Spleen (tissue), 11 donors: ENCODE measurements around the gene OR5M8. TPM values are rescaled to one million over a fixed set of nuclear protein-coding genes. Genes with fewer than 3 reads are reported as not detected.

ENCODE experiments used
- DNase-seq: peaks from one replicate; pipeline ENCODE4 v3.0.0-alpha.2; 2020
- H3K27ac ChIP-seq, 8 donors: fragments of 200-600 bp; sonication (generic) in 7 of 8; 1 replicate in 4 of 8; 2 replicates in 4 of 8; pipeline versions ENCODE4 v1.5.0 to v1.8.0; 2016 to 2021; ENCODE audit warnings: inconsistent platforms in 4 of 8, mild to moderate bottlenecking in 4 of 8, moderate library complexity in 1 of 8
- H3K27me3 ChIP-seq, 7 donors: fragments of 200-600 bp; sonication (generic) in 6 of 7; replicated peaks in 1 of 7; 1 replicate in 4 of 7; 2 replicates in 3 of 7; pipeline versions ENCODE4 v1.5.0 to v1.8.0; 2016 to 2021; ENCODE audit warnings: inconsistent platforms in 3 of 7, mild to moderate bottlenecking in 1 of 7
- H3K36me3 ChIP-seq, 6 donors: fragments of 200-600 bp; sonication (generic) in 5 of 6; 1 replicate in 4 of 6; 2 replicates in 2 of 6; pipeline versions ENCODE4 v1.5.0 to v1.8.0; 2016 to 2021; ENCODE audit warnings: inconsistent platforms in 2 of 6
- H3K4me1 ChIP-seq, 6 donors: fragments of 200-600 bp; sonication (generic) in 5 of 6; 1 replicate in 3 of 6; 2 replicates in 3 of 6; pipeline versions ENCODE4 v1.5.0 to v1.8.0; 2016 to 2021; ENCODE audit warnings: inconsistent platforms in 3 of 6
- H3K4me3 ChIP-seq, 8 donors: fragments of 200-600 bp; sonication (generic) in 7 of 8; 1 replicate in 4 of 8; 2 replicates in 4 of 8; pipeline versions ENCODE4 v1.5.0 to v1.8.0; 2016 to 2021; ENCODE audit warnings: inconsistent platforms in 4 of 8, mild to moderate bottlenecking in 4 of 8, moderate library complexity in 2 of 8
- H3K9me3 ChIP-seq, 8 donors: fragments of 200-600 bp; sonication (generic) in 7 of 8; 1 replicate in 4 of 8; 2 replicates in 4 of 8; pipeline versions ENCODE4 v1.5.0 to v1.8.0; 2016 to 2021; ENCODE audit warnings: inconsistent platforms in 4 of 8
- CTCF ChIP-seq, 11 experiments: fragments of 200-600 bp in 7 of 11; fragments of 450-650 bp in 4 of 11; sonication (generic) in 4 of 11; IDR thresholded peaks in 8 of 11; conservative IDR thresholded peaks in 3 of 11; 1 replicate in 7 of 11; 2 replicates in 4 of 11; pipeline versions ENCODE4 v1.4.0 to v1.8.0; 2016 to 2021; ENCODE audit warnings: antibody characterized with exemption in 11 of 11, inconsistent platforms in 4 of 11, mild to moderate bottlenecking in 1 of 11
- POLR2A ChIP-seq, 3 donors: fragments of 450-650 bp; IDR thresholded peaks; one replicate each; pipeline ENCODE4 v1.5.1; 2017; ENCODE audit warnings: antibody characterized with exemption in 3 of 3, mild to moderate bottlenecking in 1 of 3
- POLR2AphosphoS5 ChIP-seq, 3 donors: sonication (generic); formaldehyde crosslinking; IDR thresholded peaks; one replicate each; pipeline ENCODE4 v1.5.1; 2017; ENCODE audit warnings: antibody characterized with exemption in 3 of 3
- WGBS, 5 donors: extraction: QIAGEN DNeasy Blood & Tissue Kit in 3 of 5; methylation state at CpG; one replicate each; pipeline versions ENCODE4 v1.1.5 to v1.1.7; 2013 to 2018; 5-methylcytosine and 5-hydroxymethylcytosine counted together
- intact Hi-C: fragments of 100-400 bp; cut with DNase I; formaldehyde crosslinking; loops from one replicate; pipeline ENCODE4 v1.15.0; 2023; ENCODE audit warnings: low total_unique reads
- polyA plus RNA-seq, 3 donors: library from polyadenylated mRNA; stranded (reverse); fragments of 200-250 nt; gene quantifications; one replicate each; pipeline ENCODE4 v1.2.1, GENCODE V29; 2013
- total RNA-seq, 7 donors: library from RNA; depleted of rRNA in 3 of 7; stranded (reverse); fragments of >200 nt in 3 of 7; fragmentation: NEBNext Ultra II Directional in 4 of 7; extraction: Animal tissue kit (Norgen Biotek cat#: 25700) in 4 of 7; gene quantifications; one replicate each; pipeline versions ENCODE4 v1.1.0 to v1.2.1, GENCODE V29; 2016 to 2021
- donor health status: healthy with polysubstance abuse.
- donor health status: DM: no; HTN: no; CAD: no; lungs with moderate emphysema.
- donor health status: DM: no; HTN: no; CAD: no.
- donor health status: Bipolar disorder and iron deficiency.
- donor health status: healthy.
- donor health status: DM: no; HTN: no; CAD: no.
- donor health status: DM: yes; HTN: yes; CAD: no.

Gene OR5M8
- total and polyA plus RNA-seq, 10 donors: not detected

GRCh38 chr11:56513280-56513679, 22.1 kb upstream of the OR5M8 start:
- no peaks in the 10 kb centered on the region for H3K4me1 ChIP-seq
- DNase-seq: no peak
- peaks cover 0 to 12% (median 0%) of the 10 kb centered on the region in 8 donors for H3K9me3 ChIP-seq
- TF ChIP-seq POLR2AphosphoS5 (IDR thresholded peaks at IDR 0.05): no peak
- no peak for TF ChIP-seq CTCF (IDR thresholded peaks at IDR 0.05 in 8 of 11, conservative IDR thresholded peaks at IDR 0.05 in 3 of 11)
- no peak for TF ChIP-seq POLR2A (IDR thresholded peaks at IDR 0.05)
- WGBS, 5 donors: 70 to 83% (median 71%) methylated on average over 1 of the region's 1 CpG
- H3K27ac ChIP-seq: no peak overlapping the region
- no peak overlapping the region for H3K4me3 ChIP-seq
- no peaks in the 10 kb centered on the region for H3K27me3 ChIP-seq
- H3K36me3 ChIP-seq: no peaks in the 10 kb centered on the region
- intact Hi-C loops: no loop called here

- no peak for TF ChIP-seq POLR2A (IDR thresholded peaks at IDR 0.05)
- TF ChIP-seq POLR2AphosphoS5 (IDR thresholded peaks at IDR 0.05): no peak
- no peak for TF ChIP-seq CTCF (IDR thresholded peaks at IDR 0.05 in 8 of 11, conservative IDR thresholded peaks at IDR 0.05 in 3 of 11)
- Histone ChIP-seq H3K9me3 (peaks cover 0 to 22% (median 0%) of the 10 kb centered on the region in 8 donors), H3K4me3 (no peak overlapping the region), H3K27me3 (no peaks in the 10 kb centered on the region), H3K4me1 (no peaks in the 10 kb centered on the region), H3K36me3 (no peaks in the 10 kb centered on the region), H3K27ac (no peak overlapping the region)
- DNase-seq: no peak
- 91 to 100% (median 95%) methylated on average over 1 of the region's 1 CpG for WGBS, 5 donors
- intact Hi-C loops: no loop called here
These were observed 18.3 kb upstream of the OR5M8 start for GRCh38 chr11:56509439-56509838.

GRCh38 chr11:56497010-56497409, 5.8 kb upstream of the OR5M8 start:
- no peaks in the 10 kb centered on the region for H3K36me3 ChIP-seq
- no peak overlapping the region for H3K27ac ChIP-seq
- 93 to 97% (median 96%) methylated on average over 9 to 28 of the region's 28 CpGs; no CpG with 5 or more reads in 1 of the 5 donors for WGBS, 5 donors
- DNase-seq: peak; percentile 71
- H3K4me3 ChIP-seq: no peak overlapping the region
- peaks cover 0 to 32% (median 12%) of the 10 kb centered on the region in 8 donors for H3K9me3 ChIP-seq
- no peaks in the 10 kb centered on the region for H3K27me3 ChIP-seq
- TF ChIP-seq CTCF (IDR thresholded peaks at IDR 0.05 in 8 of 11, conservative IDR thresholded peaks at IDR 0.05 in 3 of 11): no peak
- no peak for TF ChIP-seq POLR2A (IDR thresholded peaks at IDR 0.05)
- no peak for TF ChIP-seq POLR2AphosphoS5 (IDR thresholded peaks at IDR 0.05)
- intact Hi-C loops: no loop called here
- no peaks in the 10 kb centered on the region for H3K4me1 ChIP-seq

- Histone ChIP-seq H3K9me3 (peaks cover 0 to 40% (median 13%) of the 10 kb centered on the region in 8 donors), H3K4me1 (no peaks in the 10 kb centered on the region), H3K36me3 (no peaks in the 10 kb centered on the region), H3K4me3 (no peak overlapping the region), H3K27me3 (no peaks in the 10 kb centered on the region), H3K27ac (no peak overlapping the region)
- TF ChIP-seq POLR2AphosphoS5 (IDR thresholded peaks at IDR 0.05) (no peak), CTCF (IDR thresholded peaks at IDR 0.05 in 8 of 11, conservative IDR thresholded peaks at IDR 0.05 in 3 of 11) (no peak), POLR2A (IDR thresholded peaks at IDR 0.05) (no peak)
- DNase-seq: no peak
- intact Hi-C loops: no loop called here
- 75 to 88% (median 79%) methylated on average over 2 of the region's 2 CpGs for WGBS, 5 donors
These were observed 3.9 kb upstream of the OR5M8 start for GRCh38 chr11:56495117-56495516.
